Gastrocnemius medialis (tissue), 4 donors: ENCODE results near the gene PMEPA1.

Source experiments
- POLR2A ChIP-seq, 2 donors: fragments of 450-650 bp; IDR thresholded peaks; one replicate each; pipeline ENCODE4 v1.6.1; 2017; ENCODE audit warnings: antibody characterized with exemption in 2 of 2, mild to moderate bottlenecking in 2 of 2, moderate library complexity in 2 of 2
- TF ChIP-seq, protein P1 (sequence below), 5 experiments: fragments of 450-650 bp in 3 of 5; fragments of 200-600 bp in 2 of 5; sonication (generic) in 2 of 5; IDR thresholded peaks in 4 of 5; conservative IDR thresholded peaks in 1 of 5; 1 replicate in 4 of 5; 2 replicates in 1 of 5; pipeline ENCODE4 v1.5.1; 2016 to 2019; ENCODE audit warnings: antibody characterized with exemption in 5 of 5, mild to moderate bottlenecking in 3 of 5, moderate library complexity in 3 of 5

DNA sequence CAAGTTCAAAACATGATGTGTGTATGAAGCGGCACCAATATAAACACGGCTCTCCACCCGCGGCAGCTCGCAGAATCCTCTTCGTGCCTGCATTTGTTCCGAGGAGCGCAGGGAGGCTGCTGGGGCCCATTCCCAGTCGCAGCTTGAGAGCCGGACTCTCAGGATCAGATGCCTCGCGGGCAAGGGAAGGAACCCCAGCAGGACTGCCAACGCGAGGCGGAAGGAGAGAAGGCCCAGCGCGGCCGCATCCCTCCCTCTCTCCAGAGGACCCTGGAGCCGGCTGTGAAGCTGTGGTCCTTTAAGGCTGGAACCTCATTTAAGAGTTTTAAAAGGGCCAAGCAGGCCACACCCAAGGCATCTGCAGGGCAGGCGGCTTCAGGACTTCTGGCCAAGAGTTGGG, 45.3 kb downstream of the PMEPA1 start:
- TF ChIP-seq, protein P1, sequence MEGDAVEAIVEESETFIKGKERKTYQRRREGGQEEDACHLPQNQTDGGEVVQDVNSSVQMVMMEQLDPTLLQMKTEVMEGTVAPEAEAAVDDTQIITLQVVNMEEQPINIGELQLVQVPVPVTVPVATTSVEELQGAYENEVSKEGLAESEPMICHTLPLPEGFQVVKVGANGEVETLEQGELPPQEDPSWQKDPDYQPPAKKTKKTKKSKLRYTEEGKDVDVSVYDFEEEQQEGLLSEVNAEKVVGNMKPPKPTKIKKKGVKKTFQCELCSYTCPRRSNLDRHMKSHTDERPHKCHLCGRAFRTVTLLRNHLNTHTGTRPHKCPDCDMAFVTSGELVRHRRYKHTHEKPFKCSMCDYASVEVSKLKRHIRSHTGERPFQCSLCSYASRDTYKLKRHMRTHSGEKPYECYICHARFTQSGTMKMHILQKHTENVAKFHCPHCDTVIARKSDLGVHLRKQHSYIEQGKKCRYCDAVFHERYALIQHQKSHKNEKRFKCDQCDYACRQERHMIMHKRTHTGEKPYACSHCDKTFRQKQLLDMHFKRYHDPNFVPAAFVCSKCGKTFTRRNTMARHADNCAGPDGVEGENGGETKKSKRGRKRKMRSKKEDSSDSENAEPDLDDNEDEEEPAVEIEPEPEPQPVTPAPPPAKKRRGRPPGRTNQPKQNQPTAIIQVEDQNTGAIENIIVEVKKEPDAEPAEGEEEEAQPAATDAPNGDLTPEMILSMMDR (IDR thresholded peaks at IDR 0.05 in 4 of 5, conservative IDR thresholded peaks at IDR 0.05 in 1 of 5), result no peak
- no peak for TF ChIP-seq POLR2A (IDR thresholded peaks at IDR 0.05)
